H9 (cell line): Measurements from ENCODE around the gene GCN1. TPM values are rescaled to one million over a fixed set of nuclear protein-coding genes. Genes with fewer than 3 reads are reported as not detected.

Source experiments
- DNase-seq: peaks from one replicate; pipeline ENCODE4 v3.0.0-alpha.2; 2017
- H2AFZ ChIP-seq: one replicate; pipeline ENCODE4 v1.6.1; 2013; ENCODE audit warnings: mild to moderate bottlenecking, low read length, control low read depth, moderate library complexity
- H2AK5ac ChIP-seq: 2 replicates; pipeline ENCODE4 v1.6.1; 2013; ENCODE audit warnings: low read length, control low read depth, mixed read lengths; ENCODE audit not compliant: insufficient read length
- H2BK120ac ChIP-seq: one replicate; pipeline ENCODE4 v1.6.1; 2013; ENCODE audit warnings: low read depth, mild to moderate bottlenecking, low read length, control low read depth, inconsistent platforms; ENCODE audit not compliant: poor library complexity, severe bottlenecking
- H2BK12ac ChIP-seq: 2 replicates; pipeline ENCODE4 v1.6.1; 2013; ENCODE audit warnings: low read length, control low read depth, mixed read lengths, low read depth; ENCODE audit not compliant: insufficient read length
- H2BK15ac ChIP-seq: 2 replicates; pipeline ENCODE4 v1.6.1; 2013; ENCODE audit warnings: low read depth, low read length, control low read depth
- H2BK20ac ChIP-seq: one replicate; pipeline ENCODE4 v1.6.1; 2013; ENCODE audit warnings: low read depth, mild to moderate bottlenecking, low read length, control low read depth, inconsistent platforms; ENCODE audit not compliant: poor library complexity, severe bottlenecking
- H2BK5ac ChIP-seq: 2 replicates; pipeline ENCODE4 v1.6.1; 2013; ENCODE audit warnings: low read length, control low read depth, mixed read lengths; ENCODE audit not compliant: insufficient read length
- H3K14ac ChIP-seq: 2 replicates; pipeline ENCODE4 v1.6.1; 2013; ENCODE audit warnings: low read length, control low read depth; ENCODE audit not compliant: insufficient read depth
- H3K18ac ChIP-seq: 2 replicates; pipeline ENCODE4 v1.6.1; 2013; ENCODE audit warnings: low read depth, mild to moderate bottlenecking, mixed read lengths, low read length, control low read depth; ENCODE audit not compliant: insufficient read length
- H3K23ac ChIP-seq: 2 replicates; pipeline ENCODE4 v1.6.1; 2013; ENCODE audit warnings: low read length, control low read depth, mixed read lengths, low read depth; ENCODE audit not compliant: insufficient read length
- H3K23me2 ChIP-seq: 2 replicates; pipeline ENCODE4 v1.6.1; 2013; ENCODE audit warnings: low read depth, mild to moderate bottlenecking, mixed read lengths, low read length, control low read depth; ENCODE audit not compliant: insufficient read length, poor library complexity, severe bottlenecking
- H3K27ac ChIP-seq: 2 replicates; pipeline ENCODE4 v1.5.1; 2013; ENCODE audit warnings: low read length, control low read depth, mixed read lengths, low read depth; ENCODE audit not compliant: insufficient read length
- H3K27me3 ChIP-seq: 2 replicates; pipeline ENCODE4 v1.6.1; 2013; ENCODE audit warnings: low read length, control low read depth, inconsistent platforms; ENCODE audit not compliant: insufficient read depth
- H3K4ac ChIP-seq: 2 replicates; pipeline ENCODE4 v1.6.1; 2013; ENCODE audit warnings: low read depth, mild to moderate bottlenecking, control low read depth, inconsistent platforms, low read length, moderate library complexity
- H3K4me1 ChIP-seq: 2 replicates; pipeline ENCODE4 v1.6.1; 2013; ENCODE audit warnings: low read length, control low read depth, inconsistent platforms; ENCODE audit not compliant: insufficient read depth
- H3K4me2 ChIP-seq: 2 replicates; pipeline ENCODE4 v1.6.1; 2013; ENCODE audit warnings: low read length, control low read depth, mixed read lengths; ENCODE audit not compliant: insufficient read length, insufficient read depth
- H3K56ac ChIP-seq: 2 replicates; pipeline ENCODE4 v1.6.1; 2013; ENCODE audit warnings: low read depth, mild to moderate bottlenecking, mixed read lengths, low read length, control low read depth; ENCODE audit not compliant: insufficient read length
- H3K79me1 ChIP-seq: 2 replicates; pipeline ENCODE4 v1.6.1; 2013; ENCODE audit warnings: low read depth, mild to moderate bottlenecking, moderate library complexity, low read length, control low read depth, inconsistent platforms; ENCODE audit not compliant: insufficient read depth, poor library complexity, severe bottlenecking
- H3K79me2 ChIP-seq: 2 replicates; pipeline ENCODE4 v1.6.1; 2013; ENCODE audit warnings: low read length, control low read depth, inconsistent platforms; ENCODE audit not compliant: insufficient read depth
- H3K9ac ChIP-seq: 2 replicates; pipeline ENCODE4 v1.6.1; 2013; ENCODE audit warnings: low read length, control low read depth, mixed read lengths; ENCODE audit not compliant: insufficient read length; ENCODE audit errors: extremely low read depth
- H3K9me3 ChIP-seq: one replicate; pipeline ENCODE4 v1.6.1; 2013; ENCODE audit warnings: low read depth, low read length, inconsistent platforms; ENCODE audit not compliant: control insufficient read depth
- H3T11ph ChIP-seq: one replicate; pipeline ENCODE4 v1.6.1; 2013; ENCODE audit warnings: mild to moderate bottlenecking, low read length, control low read depth, inconsistent platforms
- H4K20me1 ChIP-seq: one replicate; pipeline ENCODE4 v1.6.1; 2013; ENCODE audit not compliant: control insufficient read depth, insufficient read length, insufficient read depth
- H4K5ac ChIP-seq: 2 replicates; pipeline ENCODE4 v1.6.1; 2013; ENCODE audit warnings: low read depth, mild to moderate bottlenecking, mixed read lengths, low read length, control low read depth; ENCODE audit not compliant: insufficient read length
- H4K8ac ChIP-seq: replicated peaks from 2 replicates; pipeline ENCODE4 v1.6.1; 2013; ENCODE audit warnings: low read length, control low read depth, mixed read lengths, low read depth; ENCODE audit not compliant: insufficient read length
- H4K91ac ChIP-seq: 2 replicates; pipeline ENCODE4 v1.6.1; 2013; ENCODE audit warnings: low read depth, mild to moderate bottlenecking, moderate library complexity, mixed read lengths, low read length, control low read depth; ENCODE audit not compliant: insufficient read length
- H3K27ac Mint-ChIP-seq, 3 experiments: 2 replicates in 2 of 3; 3 replicates in 1 of 3; pipeline ENCODE4 v1.8.0; 2020 to 2021; ENCODE audit warnings: mixed read lengths in 3 of 3, mild to moderate bottlenecking in 1 of 3, moderate library complexity in 1 of 3
- H3K27me3 Mint-ChIP-seq: 2 replicates; pipeline ENCODE4 v1.8.0; 2021; ENCODE audit warnings: low read depth, mild to moderate bottlenecking, moderate library complexity, mixed read lengths
- H3K36me3 Mint-ChIP-seq, 3 experiments: 2 replicates in 2 of 3; 3 replicates in 1 of 3; pipeline ENCODE4 v1.8.0; 2020 to 2021; ENCODE audit warnings: low read depth in 3 of 3, mixed read lengths in 3 of 3; ENCODE audit not compliant: insufficient read depth in 1 of 3
- H3K4me1 Mint-ChIP-seq, 2 experiments: 2 replicates each; pipeline ENCODE4 v1.8.0; 2020; ENCODE audit warnings: mixed read lengths in 2 of 2
- H3K4me3 Mint-ChIP-seq, 2 experiments: 2 replicates in 1 of 2; 3 replicates in 1 of 2; pipeline ENCODE4 v1.8.0; 2020 to 2021; ENCODE audit warnings: mild to moderate bottlenecking in 2 of 2, mixed read lengths in 2 of 2, moderate library complexity in 1 of 2
- H3K9me3 Mint-ChIP-seq, 2 experiments: 2 replicates in 1 of 2; 3 replicates in 1 of 2; pipeline ENCODE4 v1.8.0; 2020; ENCODE audit warnings: mild to moderate bottlenecking in 2 of 2, mixed read lengths in 2 of 2, moderate library complexity in 1 of 2
- WGBS: extraction: QIAGEN DNeasy Blood & Tissue Kit; methylation state at CpG from one replicate; pipeline ENCODE4 v1.1.7; 2013; ENCODE audit warnings: missing lambda C conversion rate, low lambda C conversion rate, mixed read lengths; ENCODE audit not compliant: insufficient read length; ENCODE audit errors: extremely low coverage; 5-methylcytosine and 5-hydroxymethylcytosine counted together
- total RNA-seq: library from RNA; stranded (reverse); gene quantifications from 2 replicates; pipeline ENCODE4 v1.2.1, GENCODE V29; 2021
- TF ChIP-seq, protein P1 (sequence below): fragments of 200-600 bp; sonication (generic); conservative IDR thresholded peaks from 3 replicates; pipeline ENCODE4 v1.8.0; 2021; ENCODE audit warnings: antibody characterized with exemption, mild to moderate bottlenecking

The GCN1 gene
- total RNA-seq, 1 experiment from 2014 or later: 137 TPM

- Histone ChIP-seq H4K8ac (no peak overlapping the region), H3K79me1 (no peaks in the 10 kb centered on the region), H3K4me1 (no peaks in the 10 kb centered on the region), H3K27ac (no peak overlapping the region), H3K56ac (no peak overlapping the region), H3K14ac (no peak overlapping the region), H2BK120ac (no peak overlapping the region), H3K9me3 (no peaks in the 10 kb centered on the region), H4K20me1 (no peaks in the 10 kb centered on the region), H3K18ac (no peak overlapping the region), H3K9ac (no peak overlapping the region), H2BK20ac (no peak overlapping the region), H3K23me2 (no peaks in the 10 kb centered on the region), H2BK12ac (no peak overlapping the region), H3K4me2 (no peak overlapping the region), H3K4ac (no peak overlapping the region), H4K91ac (no peak overlapping the region), H4K5ac (no peak overlapping the region), H2BK5ac (no peak overlapping the region), H2AK5ac (no peak overlapping the region), H3T11ph (no peak overlapping the region), H3K27me3 (no peaks in the 10 kb centered on the region), H2BK15ac (no peak overlapping the region), H3K79me2 (no peaks in the 10 kb centered on the region; the same call in 1 of the 2 replicates), H3K23ac (no peak overlapping the region), H2AFZ (no peak overlapping the region)
- H3K27ac Mint-ChIP-seq: peak overlapping the region in 1 of 3 experiments; percentile 40; a peak in 1 of 7 replicates
- WGBS: no CpG with 5 or more reads among the region's 13 CpGs
- no peak overlapping the region for H3K4me3 Mint-ChIP-seq
- H3K4me1 Mint-ChIP-seq: peaks cover 28 to 32% of the 10 kb centered on the region in 2 experiments
- TF ChIP-seq, protein P1, sequence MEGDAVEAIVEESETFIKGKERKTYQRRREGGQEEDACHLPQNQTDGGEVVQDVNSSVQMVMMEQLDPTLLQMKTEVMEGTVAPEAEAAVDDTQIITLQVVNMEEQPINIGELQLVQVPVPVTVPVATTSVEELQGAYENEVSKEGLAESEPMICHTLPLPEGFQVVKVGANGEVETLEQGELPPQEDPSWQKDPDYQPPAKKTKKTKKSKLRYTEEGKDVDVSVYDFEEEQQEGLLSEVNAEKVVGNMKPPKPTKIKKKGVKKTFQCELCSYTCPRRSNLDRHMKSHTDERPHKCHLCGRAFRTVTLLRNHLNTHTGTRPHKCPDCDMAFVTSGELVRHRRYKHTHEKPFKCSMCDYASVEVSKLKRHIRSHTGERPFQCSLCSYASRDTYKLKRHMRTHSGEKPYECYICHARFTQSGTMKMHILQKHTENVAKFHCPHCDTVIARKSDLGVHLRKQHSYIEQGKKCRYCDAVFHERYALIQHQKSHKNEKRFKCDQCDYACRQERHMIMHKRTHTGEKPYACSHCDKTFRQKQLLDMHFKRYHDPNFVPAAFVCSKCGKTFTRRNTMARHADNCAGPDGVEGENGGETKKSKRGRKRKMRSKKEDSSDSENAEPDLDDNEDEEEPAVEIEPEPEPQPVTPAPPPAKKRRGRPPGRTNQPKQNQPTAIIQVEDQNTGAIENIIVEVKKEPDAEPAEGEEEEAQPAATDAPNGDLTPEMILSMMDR: no peak
- no peak for DNase-seq
- no peaks in the 10 kb centered on the region for H3K27me3 Mint-ChIP-seq
- no peaks in the 10 kb centered on the region for H3K9me3 Mint-ChIP-seq
- peaks cover 16 to 50% (median 40%) of the 10 kb centered on the region in 3 experiments; a peak in 6 of 7 replicates for H3K36me3 Mint-ChIP-seq
These were observed 91.1 kb downstream of the GCN1 start for GRCh38 chr12:120103371-120103770.
